Parathyroid adenoma (tissue), 2 donors: ENCODE results near the gene SLC25A43.
"Not testable (repeated sequence)": the region's sequence is repeated elsewhere in the genome, so short reads cannot be mapped to it uniquely, and the experiment has no call there.

Experiments
- H2AFZ ChIP-seq: fragments of 300-600 bp; sonication (generic); one replicate; pipeline ENCODE4 v1.7.0; 2017; ENCODE audit warnings: antibody characterized with exemption, mild to moderate bottlenecking
- H3K27ac ChIP-seq: fragments of 300-600 bp; sonication (generic); one replicate; pipeline ENCODE4 v1.7.0; 2017
- H3K27me3 ChIP-seq: fragments of 300-600 bp; sonication (generic); one replicate; pipeline ENCODE4 v1.7.0; 2017; ENCODE audit warnings: low read length; ENCODE audit not compliant: control insufficient read depth, insufficient read depth
- H3K36me3 ChIP-seq: fragments of 300-600 bp; sonication (generic); one replicate; pipeline ENCODE4 v1.7.0; 2017; ENCODE audit warnings: low read length; ENCODE audit not compliant: control insufficient read depth, insufficient read depth
- H3K4me1 ChIP-seq: fragments of 300-600 bp; sonication (generic); one replicate; pipeline ENCODE4 v1.7.0; 2017; ENCODE audit warnings: control low read depth
- H3K4me2 ChIP-seq: fragments of 300-600 bp; sonication (generic); one replicate; pipeline ENCODE4 v1.7.0; 2017; ENCODE audit warnings: low read length
- H3K4me3 ChIP-seq: fragments of 300-600 bp; sonication (generic); one replicate; pipeline ENCODE4 v1.7.0; 2017; ENCODE audit warnings: low read depth, low read length
- H3K79me2 ChIP-seq: fragments of 300-600 bp; sonication (generic); one replicate; pipeline ENCODE4 v1.7.0; 2017; ENCODE audit warnings: control low read depth
- H3K9ac ChIP-seq: fragments of 300-600 bp; sonication (generic); one replicate; pipeline ENCODE4 v1.7.0; 2017; ENCODE audit warnings: mild to moderate bottlenecking
- H3K9me3 ChIP-seq: fragments of 300-600 bp; sonication (generic); one replicate; pipeline ENCODE4 v1.7.0; 2017; ENCODE audit warnings: low read length; ENCODE audit not compliant: control insufficient read depth
- TF ChIP-seq, protein P1 (sequence below): fragments of 300-600 bp; sonication (generic); IDR thresholded peaks from one replicate; pipeline ENCODE4 v1.7.0; 2017; ENCODE audit warnings: antibody characterized with exemption, mild to moderate bottlenecking
- donor health status: primary hyperparathyroidism.

Gene SLC25A43

DNA sequence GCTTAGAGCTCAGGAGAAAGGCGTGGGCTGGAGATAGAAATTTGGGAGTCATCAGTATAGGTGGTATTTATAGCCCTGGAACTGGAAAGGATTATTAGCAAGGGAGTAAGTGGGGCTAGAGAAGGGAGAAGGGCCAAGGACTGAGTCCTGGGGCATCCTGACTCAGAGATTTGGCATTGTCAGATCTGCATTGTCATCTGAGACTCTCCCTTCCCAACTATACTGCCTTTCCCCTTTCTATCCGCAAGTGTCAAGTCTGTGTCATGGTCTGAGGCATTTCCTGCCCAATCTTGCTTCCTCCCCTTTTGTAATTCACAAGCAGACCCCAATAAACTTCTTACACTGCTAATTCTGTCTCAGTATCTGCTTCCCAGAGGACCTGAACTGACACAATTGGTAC is 24.4 kb upstream of the SLC25A43 start:
- H3K79me2 ChIP-seq = no peaks in the 10 kb centered on the region
- H3K9ac ChIP-seq = no peak overlapping the region
- no peak overlapping the region for H3K4me2 ChIP-seq
- H3K36me3 ChIP-seq = no peaks in the 10 kb centered on the region
- H3K27ac ChIP-seq = no peak overlapping the region
- TF ChIP-seq, protein P1, sequence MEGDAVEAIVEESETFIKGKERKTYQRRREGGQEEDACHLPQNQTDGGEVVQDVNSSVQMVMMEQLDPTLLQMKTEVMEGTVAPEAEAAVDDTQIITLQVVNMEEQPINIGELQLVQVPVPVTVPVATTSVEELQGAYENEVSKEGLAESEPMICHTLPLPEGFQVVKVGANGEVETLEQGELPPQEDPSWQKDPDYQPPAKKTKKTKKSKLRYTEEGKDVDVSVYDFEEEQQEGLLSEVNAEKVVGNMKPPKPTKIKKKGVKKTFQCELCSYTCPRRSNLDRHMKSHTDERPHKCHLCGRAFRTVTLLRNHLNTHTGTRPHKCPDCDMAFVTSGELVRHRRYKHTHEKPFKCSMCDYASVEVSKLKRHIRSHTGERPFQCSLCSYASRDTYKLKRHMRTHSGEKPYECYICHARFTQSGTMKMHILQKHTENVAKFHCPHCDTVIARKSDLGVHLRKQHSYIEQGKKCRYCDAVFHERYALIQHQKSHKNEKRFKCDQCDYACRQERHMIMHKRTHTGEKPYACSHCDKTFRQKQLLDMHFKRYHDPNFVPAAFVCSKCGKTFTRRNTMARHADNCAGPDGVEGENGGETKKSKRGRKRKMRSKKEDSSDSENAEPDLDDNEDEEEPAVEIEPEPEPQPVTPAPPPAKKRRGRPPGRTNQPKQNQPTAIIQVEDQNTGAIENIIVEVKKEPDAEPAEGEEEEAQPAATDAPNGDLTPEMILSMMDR = no peak
- no peaks in the 10 kb centered on the region for H3K9me3 ChIP-seq
- H3K27me3 ChIP-seq = no peaks in the 10 kb centered on the region
- no peak overlapping the region for H2AFZ ChIP-seq
- H3K4me3 ChIP-seq = no peak overlapping the region
- H3K4me1 ChIP-seq = no peaks in the 10 kb centered on the region

DNA sequence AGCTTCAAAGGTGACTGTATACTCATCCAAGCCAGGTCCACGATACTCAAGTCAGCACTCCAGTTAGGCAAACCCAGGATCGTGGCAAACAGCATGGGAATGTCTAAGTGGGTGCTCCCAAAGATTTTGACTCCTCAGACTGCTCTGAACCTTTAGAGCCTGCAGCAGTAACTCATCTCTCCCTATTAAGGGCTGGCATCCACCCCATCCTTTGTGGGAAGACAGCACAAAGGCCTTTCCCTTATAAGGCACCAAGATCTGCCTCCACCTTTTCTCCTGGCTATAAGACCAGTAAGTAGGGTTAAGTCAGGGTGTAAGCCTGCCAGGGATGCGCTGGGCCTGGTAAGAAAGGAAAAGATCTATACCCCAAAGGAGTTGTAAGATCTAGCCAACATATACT is 23.6 kb upstream of the SLC25A43 start:
- Histone ChIP-seq H3K4me1 (no peaks in the 10 kb centered on the region), H3K9ac (no peak overlapping the region), H3K27ac (no peak overlapping the region), H3K4me3 (no peak overlapping the region), H2AFZ (no peak overlapping the region), H3K27me3 (no peaks in the 10 kb centered on the region), H3K9me3 (no peaks in the 10 kb centered on the region), H3K36me3 (no peaks in the 10 kb centered on the region), H3K79me2 (no peaks in the 10 kb centered on the region), H3K4me2 (no peak overlapping the region)
- TF ChIP-seq, protein P1 = no peak

DNA sequence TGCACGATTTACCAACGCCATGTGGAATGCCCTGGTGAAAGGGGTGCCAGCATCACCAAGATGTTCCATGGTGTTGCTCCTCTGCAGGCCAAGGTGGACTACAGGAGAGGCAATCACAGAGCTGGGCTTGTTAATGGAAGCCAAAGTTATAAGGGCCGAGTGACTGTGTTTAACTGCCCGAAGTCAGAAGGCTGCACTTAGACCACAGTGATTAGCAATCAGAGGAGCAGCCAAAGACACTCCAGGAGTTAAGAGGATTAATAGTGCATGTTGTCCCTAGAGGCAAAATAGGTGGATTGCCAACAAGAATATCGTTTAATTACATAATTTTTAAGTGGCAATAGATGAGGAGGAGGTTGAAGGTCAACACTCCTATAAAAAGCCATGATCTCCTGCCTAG is 22.8 kb upstream of the SLC25A43 start:
- Histone ChIP-seq H3K9me3 (no peaks in the 10 kb centered on the region), H2AFZ (no peak overlapping the region), H3K36me3 (no peaks in the 10 kb centered on the region), H3K27me3 (no peaks in the 10 kb centered on the region), H3K4me1 (no peaks in the 10 kb centered on the region), H3K4me3 (no peak overlapping the region), H3K9ac (no peak overlapping the region), H3K79me2 (no peaks in the 10 kb centered on the region), H3K27ac (no peak overlapping the region), H3K4me2 (no peak overlapping the region)
- TF ChIP-seq, protein P1 = no peak

DNA sequence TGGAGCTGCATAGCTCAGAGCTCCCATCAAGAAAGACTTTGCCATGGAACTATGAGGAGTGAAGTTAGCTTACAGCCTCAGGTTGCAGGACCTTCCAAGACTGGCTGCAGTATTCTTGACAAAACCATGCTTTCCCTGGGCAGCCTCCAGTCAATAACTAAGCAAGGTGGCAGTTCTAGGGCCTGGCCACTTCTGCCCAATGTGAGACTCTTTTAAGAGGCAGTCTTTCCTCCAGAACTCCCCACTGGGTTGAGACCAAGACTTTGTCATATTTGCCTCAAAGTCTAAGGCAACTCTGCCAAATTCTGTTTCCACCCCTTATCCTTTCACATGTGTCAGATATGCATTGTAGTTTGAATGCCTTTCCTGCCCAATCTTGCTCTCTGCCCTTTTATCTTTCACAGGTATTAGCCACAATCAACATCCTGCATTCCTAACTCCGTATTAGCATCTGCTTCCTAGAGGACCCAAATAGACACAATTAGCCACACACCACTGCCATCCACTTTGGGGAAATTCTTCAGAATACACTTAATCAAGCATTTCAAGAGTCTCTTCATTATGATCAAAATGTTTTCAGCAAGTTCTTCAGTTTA is 17.7 kb upstream of the SLC25A43 start:
- TF ChIP-seq, protein P1 = no peak
- Histone ChIP-seq H3K4me3 (no peak overlapping the region), H3K9ac (no peak overlapping the region), H3K4me1 (no peaks in the 10 kb centered on the region), H3K27me3 (no peaks in the 10 kb centered on the region), H3K36me3 (no peaks in the 10 kb centered on the region), H3K4me2 (no peak overlapping the region), H3K9me3 (no peaks in the 10 kb centered on the region), H2AFZ (no peak overlapping the region), H3K79me2 (no peaks in the 10 kb centered on the region), H3K27ac (no peak overlapping the region)

DNA sequence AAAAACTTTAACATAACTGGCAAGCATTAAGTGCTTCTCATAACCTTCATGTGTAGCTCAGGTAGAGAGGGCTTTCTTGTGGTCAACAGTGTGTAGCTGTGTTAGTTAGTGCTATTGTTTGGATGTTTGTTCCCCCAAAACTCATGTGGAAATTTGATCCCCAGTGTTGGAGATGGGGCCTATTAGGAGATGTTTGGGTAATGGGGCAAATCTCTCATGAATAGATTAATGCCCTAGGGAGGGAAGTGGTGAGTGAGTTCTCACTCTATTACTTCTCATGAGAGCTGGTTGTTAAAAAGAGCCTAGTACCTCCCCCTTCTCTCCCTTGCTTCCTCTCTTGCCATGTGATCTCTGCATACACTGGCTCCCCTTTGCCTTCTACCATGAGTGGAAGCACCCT is 16.5 kb upstream of the SLC25A43 start:
- no peak overlapping the region for H3K27ac ChIP-seq
- TF ChIP-seq, protein P1 = no peak
- no peak overlapping the region for H2AFZ ChIP-seq
- H3K4me3 ChIP-seq = no peak overlapping the region
- no peaks in the 10 kb centered on the region for H3K4me1 ChIP-seq
- no peaks in the 10 kb centered on the region for H3K79me2 ChIP-seq
- H3K27me3 ChIP-seq = no peaks in the 10 kb centered on the region
- no peak overlapping the region for H3K4me2 ChIP-seq
- no peak overlapping the region for H3K9ac ChIP-seq
- H3K36me3 ChIP-seq = no peaks in the 10 kb centered on the region
- H3K9me3 ChIP-seq = no peaks in the 10 kb centered on the region

DNA sequence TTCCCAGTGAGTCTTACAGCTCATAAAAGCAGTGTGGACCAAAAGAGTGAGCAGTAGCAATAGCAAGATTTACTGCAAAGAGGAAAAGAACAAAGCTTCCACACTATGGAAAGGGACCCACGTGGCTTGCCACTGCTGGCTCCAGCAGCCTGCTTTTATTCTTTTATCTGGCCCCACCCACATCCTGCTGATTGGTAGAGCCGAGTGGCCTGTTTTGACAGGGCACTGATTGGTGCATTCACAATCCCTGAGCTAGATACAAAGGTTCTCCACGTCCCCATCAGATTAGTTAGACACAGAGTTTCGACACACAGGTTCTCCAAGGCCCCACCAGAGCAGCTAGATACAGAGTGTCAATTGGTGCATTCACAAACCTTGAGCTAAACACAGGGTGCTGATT is 12.5 kb upstream of the SLC25A43 start:
- H3K79me2 ChIP-seq, H3K4me2 ChIP-seq, H2AFZ ChIP-seq, H3K4me3 ChIP-seq, H3K4me1 ChIP-seq, H3K9ac ChIP-seq, H3K27me3 ChIP-seq, H3K27ac ChIP-seq, H3K9me3 ChIP-seq, H3K36me3 ChIP-seq: not testable (repeated sequence)

DNA sequence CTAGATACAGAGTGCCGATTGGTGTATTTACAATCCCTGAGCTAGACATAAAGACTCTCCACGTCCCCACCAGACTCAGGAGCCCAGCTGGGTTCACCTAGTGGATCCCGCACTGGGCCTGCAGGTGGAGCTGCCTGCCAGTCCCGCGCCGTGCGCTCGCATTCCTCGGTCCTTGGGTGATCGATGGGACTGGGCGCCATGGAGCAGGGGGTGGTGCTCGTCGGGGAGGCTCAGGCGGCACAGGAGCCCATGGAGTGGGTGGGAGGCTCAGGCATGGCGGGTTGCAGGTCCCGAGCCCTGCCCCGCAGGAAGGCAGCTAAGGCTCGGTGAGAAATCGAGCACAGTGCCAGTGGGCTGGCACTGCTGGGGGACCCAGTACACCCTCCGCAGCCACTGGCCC is 11.7 kb upstream of the SLC25A43 start:
- H3K27ac ChIP-seq, H3K4me1 ChIP-seq, H3K4me3 ChIP-seq, H2AFZ ChIP-seq, H3K9ac ChIP-seq, H3K36me3 ChIP-seq, H3K4me2 ChIP-seq, H3K9me3 ChIP-seq, H3K79me2 ChIP-seq, H3K27me3 ChIP-seq: not testable (repeated sequence)
